ENCODE results near the gene ZNF580. TPM values are rescaled to one million over a fixed set of nuclear protein-coding genes. Genes with fewer than 3 reads are reported as not detected.

The ZNF580 gene
- total and polyA plus RNA-seq, 10 of the 15 experiments (the other 5 are each of a cell fraction or from before 2014, with no cell fraction given) = 2.3 to 31.8 (median 10.0) TPM

DNA sequence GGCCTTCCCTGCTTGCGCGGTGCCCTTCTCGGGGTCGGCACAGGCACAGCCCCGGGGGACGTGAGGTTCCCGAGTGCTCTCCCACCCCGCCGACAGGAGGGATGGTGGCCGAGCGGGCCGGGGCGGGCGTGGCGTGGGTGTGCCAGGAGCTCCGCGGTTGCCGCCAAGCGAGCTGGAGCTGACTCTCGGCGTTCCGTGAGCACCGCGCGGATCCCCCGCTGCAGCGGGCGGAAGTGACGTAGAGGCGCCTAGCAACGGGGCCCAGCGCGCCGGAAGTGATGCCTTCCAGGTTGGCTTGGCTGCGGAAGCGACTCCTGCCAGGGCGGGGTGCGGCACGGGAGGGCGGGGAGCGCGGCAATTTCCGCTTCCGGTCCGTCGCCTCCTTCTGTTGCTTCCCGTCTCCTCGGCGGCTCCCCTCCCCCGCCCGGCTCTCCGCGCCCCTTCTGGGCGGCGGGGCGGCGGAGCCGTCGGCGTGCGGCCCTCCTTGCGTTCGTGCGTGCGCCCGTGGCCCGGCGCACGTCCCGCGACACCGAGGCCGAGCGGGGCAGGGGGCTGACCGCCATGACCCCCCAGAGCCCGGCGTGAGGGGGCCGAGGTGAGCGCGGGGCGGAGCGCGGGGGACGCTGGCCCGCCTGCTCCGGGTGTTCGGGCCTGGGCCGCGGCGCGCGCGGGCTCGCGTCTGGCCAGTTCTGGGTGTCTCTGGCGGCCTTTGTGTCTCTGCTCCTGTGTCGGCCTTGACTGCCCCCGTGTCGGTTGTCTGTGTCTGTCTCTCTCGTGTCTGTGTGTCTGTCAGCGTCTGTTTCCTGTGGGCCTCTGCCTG is 34.2 kb downstream of the ZNF580 start, which contains the start of gene EPN1 (continued):
- TF ChIP-seq, protein P1, sequence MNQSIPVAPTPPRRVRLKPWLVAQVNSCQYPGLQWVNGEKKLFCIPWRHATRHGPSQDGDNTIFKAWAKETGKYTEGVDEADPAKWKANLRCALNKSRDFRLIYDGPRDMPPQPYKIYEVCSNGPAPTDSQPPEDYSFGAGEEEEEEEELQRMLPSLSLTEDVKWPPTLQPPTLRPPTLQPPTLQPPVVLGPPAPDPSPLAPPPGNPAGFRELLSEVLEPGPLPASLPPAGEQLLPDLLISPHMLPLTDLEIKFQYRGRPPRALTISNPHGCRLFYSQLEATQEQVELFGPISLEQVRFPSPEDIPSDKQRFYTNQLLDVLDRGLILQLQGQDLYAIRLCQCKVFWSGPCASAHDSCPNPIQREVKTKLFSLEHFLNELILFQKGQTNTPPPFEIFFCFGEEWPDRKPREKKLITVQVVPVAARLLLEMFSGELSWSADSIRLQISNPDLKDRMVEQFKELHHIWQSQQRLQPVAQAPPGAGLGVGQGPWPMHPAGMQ (IDR thresholded peaks at IDR 0.05; ENCODE audit: borderline replicate concordance) = no peak
- TF ChIP-seq RELA (IDR thresholded peaks at IDR 0.05; ENCODE audit: borderline replicate concordance, partially characterized antibody) = no peak
- TF ChIP-seq BMI1 (IDR thresholded peaks at IDR 0.05; ENCODE audit: borderline replicate concordance) = peak; percentile 79; the same call in 1 of the 2 replicates
- TF ChIP-seq, protein P2, sequence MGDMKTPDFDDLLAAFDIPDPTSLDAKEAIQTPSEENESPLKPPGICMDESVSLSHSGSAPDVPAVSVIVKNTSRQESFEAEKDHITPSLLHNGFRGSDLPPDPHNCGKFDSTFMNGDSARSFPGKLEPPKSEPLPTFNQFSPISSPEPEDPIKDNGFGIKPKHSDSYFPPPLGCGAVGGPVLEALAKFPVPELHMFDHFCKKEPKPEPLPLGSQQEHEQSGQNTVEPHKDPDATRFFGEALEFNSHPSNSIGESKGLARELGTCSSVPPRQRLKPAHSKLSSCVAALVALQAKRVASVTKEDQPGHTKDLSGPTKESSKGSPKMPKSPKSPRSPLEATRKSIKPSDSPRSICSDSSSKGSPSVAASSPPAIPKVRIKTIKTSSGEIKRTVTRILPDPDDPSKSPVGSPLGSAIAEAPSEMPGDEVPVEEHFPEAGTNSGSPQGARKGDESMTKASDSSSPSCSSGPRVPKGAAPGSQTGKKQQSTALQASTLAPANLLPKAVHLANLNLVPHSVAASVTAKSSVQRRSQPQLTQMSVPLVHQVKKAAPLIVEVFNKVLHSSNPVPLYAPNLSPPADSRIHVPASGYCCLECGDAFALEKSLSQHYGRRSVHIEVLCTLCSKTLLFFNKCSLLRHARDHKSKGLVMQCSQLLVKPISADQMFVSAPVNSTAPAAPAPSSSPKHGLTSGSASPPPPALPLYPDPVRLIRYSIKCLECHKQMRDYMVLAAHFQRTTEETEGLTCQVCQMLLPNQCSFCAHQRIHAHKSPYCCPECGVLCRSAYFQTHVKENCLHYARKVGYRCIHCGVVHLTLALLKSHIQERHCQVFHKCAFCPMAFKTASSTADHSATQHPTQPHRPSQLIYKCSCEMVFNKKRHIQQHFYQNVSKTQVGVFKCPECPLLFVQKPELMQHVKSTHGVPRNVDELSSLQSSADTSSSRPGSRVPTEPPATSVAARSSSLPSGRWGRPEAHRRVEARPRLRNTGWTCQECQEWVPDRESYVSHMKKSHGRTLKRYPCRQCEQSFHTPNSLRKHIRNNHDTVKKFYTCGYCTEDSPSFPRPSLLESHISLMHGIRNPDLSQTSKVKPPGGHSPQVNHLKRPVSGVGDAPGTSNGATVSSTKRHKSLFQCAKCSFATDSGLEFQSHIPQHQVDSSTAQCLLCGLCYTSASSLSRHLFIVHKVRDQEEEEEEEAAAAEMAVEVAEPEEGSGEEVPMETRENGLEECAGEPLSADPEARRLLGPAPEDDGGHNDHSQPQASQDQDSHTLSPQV (IDR thresholded peaks at IDR 0.05) = no peak
- TF ChIP-seq ETV6 (conservative IDR thresholded peaks at IDR 0.05 in 1 of 2, IDR thresholded peaks at IDR 0.05 in 1 of 2; ENCODE audit: borderline replicate concordance in 1 of 2, low read depth in 1 of 2) = peak in 1 of 2 experiments; percentile 86; a peak in 2 of 4 replicates
- TF ChIP-seq IRF4 (IDR thresholded peaks at IDR 0.05; ENCODE audit: low read depth, low read length) = no peak
- no peak for TF ChIP-seq PAX8 (IDR thresholded peaks at IDR 0.05)
- TF ChIP-seq, protein P3, sequence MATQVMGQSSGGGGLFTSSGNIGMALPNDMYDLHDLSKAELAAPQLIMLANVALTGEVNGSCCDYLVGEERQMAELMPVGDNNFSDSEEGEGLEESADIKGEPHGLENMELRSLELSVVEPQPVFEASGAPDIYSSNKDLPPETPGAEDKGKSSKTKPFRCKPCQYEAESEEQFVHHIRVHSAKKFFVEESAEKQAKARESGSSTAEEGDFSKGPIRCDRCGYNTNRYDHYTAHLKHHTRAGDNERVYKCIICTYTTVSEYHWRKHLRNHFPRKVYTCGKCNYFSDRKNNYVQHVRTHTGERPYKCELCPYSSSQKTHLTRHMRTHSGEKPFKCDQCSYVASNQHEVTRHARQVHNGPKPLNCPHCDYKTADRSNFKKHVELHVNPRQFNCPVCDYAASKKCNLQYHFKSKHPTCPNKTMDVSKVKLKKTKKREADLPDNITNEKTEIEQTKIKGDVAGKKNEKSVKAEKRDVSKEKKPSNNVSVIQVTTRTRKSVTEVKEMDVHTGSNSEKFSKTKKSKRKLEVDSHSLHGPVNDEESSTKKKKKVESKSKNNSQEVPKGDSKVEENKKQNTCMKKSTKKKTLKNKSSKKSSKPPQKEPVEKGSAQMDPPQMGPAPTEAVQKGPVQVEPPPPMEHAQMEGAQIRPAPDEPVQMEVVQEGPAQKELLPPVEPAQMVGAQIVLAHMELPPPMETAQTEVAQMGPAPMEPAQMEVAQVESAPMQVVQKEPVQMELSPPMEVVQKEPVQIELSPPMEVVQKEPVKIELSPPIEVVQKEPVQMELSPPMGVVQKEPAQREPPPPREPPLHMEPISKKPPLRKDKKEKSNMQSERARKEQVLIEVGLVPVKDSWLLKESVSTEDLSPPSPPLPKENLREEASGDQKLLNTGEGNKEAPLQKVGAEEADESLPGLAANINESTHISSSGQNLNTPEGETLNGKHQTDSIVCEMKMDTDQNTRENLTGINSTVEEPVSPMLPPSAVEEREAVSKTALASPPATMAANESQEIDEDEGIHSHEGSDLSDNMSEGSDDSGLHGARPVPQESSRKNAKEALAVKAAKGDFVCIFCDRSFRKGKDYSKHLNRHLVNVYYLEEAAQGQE (IDR thresholded peaks at IDR 0.05; ENCODE audit: low read depth, low read length) = no peak
- no peak for TF ChIP-seq JUND (IDR thresholded peaks at IDR 0.05; ENCODE audit: low read depth, low read length)
- TF ChIP-seq ZNF24 (IDR thresholded peaks at IDR 0.05) = no peak; the same call in 1 of the 2 replicates
- peak; percentile 72 for TF ChIP-seq POLR2A (IDR thresholded peaks at IDR 0.05; ENCODE audit: low read depth, low read length)
- TF ChIP-seq ZZZ3 (IDR thresholded peaks at IDR 0.05; ENCODE audit: control insufficient read depth, insufficient read length, low read depth) = no peak
- no peak for TF ChIP-seq KDM1A (IDR thresholded peaks at IDR 0.05; ENCODE audit: borderline replicate concordance)
- TF ChIP-seq, protein P4, sequence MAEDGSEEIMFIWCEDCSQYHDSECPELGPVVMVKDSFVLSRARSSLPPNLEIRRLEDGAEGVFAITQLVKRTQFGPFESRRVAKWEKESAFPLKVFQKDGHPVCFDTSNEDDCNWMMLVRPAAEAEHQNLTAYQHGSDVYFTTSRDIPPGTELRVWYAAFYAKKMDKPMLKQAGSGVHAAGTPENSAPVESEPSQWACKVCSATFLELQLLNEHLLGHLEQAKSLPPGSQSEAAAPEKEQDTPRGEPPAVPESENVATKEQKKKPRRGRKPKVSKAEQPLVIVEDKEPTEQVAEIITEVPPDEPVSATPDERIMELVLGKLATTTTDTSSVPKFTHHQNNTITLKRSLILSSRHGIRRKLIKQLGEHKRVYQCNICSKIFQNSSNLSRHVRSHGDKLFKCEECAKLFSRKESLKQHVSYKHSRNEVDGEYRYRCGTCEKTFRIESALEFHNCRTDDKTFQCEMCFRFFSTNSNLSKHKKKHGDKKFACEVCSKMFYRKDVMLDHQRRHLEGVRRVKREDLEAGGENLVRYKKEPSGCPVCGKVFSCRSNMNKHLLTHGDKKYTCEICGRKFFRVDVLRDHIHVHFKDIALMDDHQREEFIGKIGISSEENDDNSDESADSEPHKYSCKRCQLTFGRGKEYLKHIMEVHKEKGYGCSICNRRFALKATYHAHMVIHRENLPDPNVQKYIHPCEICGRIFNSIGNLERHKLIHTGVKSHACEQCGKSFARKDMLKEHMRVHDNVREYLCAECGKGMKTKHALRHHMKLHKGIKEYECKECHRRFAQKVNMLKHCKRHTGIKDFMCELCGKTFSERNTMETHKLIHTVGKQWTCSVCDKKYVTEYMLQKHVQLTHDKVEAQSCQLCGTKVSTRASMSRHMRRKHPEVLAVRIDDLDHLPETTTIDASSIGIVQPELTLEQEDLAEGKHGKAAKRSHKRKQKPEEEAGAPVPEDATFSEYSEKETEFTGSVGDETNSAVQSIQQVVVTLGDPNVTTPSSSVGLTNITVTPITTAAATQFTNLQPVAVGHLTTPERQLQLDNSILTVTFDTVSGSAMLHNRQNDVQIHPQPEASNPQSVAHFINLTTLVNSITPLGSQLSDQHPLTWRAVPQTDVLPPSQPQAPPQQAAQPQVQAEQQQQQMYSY (CRISPR knock-in tag; IDR thresholded peaks at IDR 0.05) = no peak
- no peak for TF ChIP-seq HDGF (IDR thresholded peaks at IDR 0.05)
- no peak for TF ChIP-seq TCF12 (IDR thresholded peaks at IDR 0.05; ENCODE audit: low read depth, low read length)
- 0 out of 2 replicates have a peak, but pooled peaks have one; percentile 20 for TF ChIP-seq ESRRA (IDR thresholded peaks at IDR 0.05; ENCODE audit: low read length)
